HCT116 (cell line): ENCODE measurements around the gene SBSN. TPM values are rescaled to one million over a fixed set of nuclear protein-coding genes. Genes with fewer than 3 reads are reported as not detected.

Source experiments
- ATAC-seq: fragments of 200-7000 bp; cut with Tn5 transposase; 2 replicates; pipeline ENCODE4 v1.9.1; 2020; ENCODE audit warnings: mild to moderate bottlenecking, moderate library complexity
- BruUV-seq: library from RNA; stranded (reverse); fragments of 400-500 nt; replicated peaks from 2 replicates; lab custom pipeline; 2021; lab: Mats Ljungman, UMichigan
- CTCF ChIA-PET: fragments of 300-600 bp; sonication (Branson Sonifier 250); formaldehyde crosslinking; loops from one replicate; lab custom pipeline; 2021; ENCODE audit warnings: antibody characterized with exemption; lab: Charles Lee
- POLR2A ChIA-PET: fragments of 300-600, 350-600 bp; sonication (Branson Sonifier 250); formaldehyde crosslinking; loops from one replicate; lab custom pipeline; 2021; ENCODE audit warnings: antibody characterized with exemption; lab: Charles Lee
- RAD21 ChIA-PET, 2 experiments: fragments of 300-600 bp; sonication (Branson Sonifier 250); formaldehyde crosslinking; loops; one replicate each; lab custom pipeline; 2023; ENCODE audit warnings: low total read pairs in 2 of 2; ENCODE audit not compliant: uncharacterized antibody in 2 of 2, unreplicated experiment in 2 of 2, low non-redundant PET in 1 of 2; lab: Charles Lee
- DNase-seq: peaks from one replicate; pipeline ENCODE4 v3.0.0-alpha.2; 2010; ENCODE audit warnings: low read depth, low spot score
- H2AFZ ChIP-seq: fragments of 200-600 bp; shearing (Covaris generic), sonication (generic); 2 replicates; pipeline ENCODE4 v1.6.1; 2017; ENCODE audit warnings: low read depth, mixed run types, mixed read lengths, antibody characterized with exemption, low read length; ENCODE audit not compliant: poor library complexity, severe bottlenecking
- H3K27ac ChIP-seq: 2 replicates; pipeline ENCODE4 v1.5.1; 2012; ENCODE audit warnings: low read depth, low read length
- H3K27me3 ChIP-seq: fragments of 200-600 bp; sonication (generic); 2 replicates; pipeline ENCODE4 v1.6.1; 2016; ENCODE audit warnings: mixed run types, low read length, mixed read lengths; ENCODE audit not compliant: insufficient read depth
- H3K36me3 ChIP-seq, 2 experiments: fragments of 200-500 bp in 1 of 2; fragments of 200-600 bp in 1 of 2; sonication (Bioruptor generic) in 1 of 2; sonication (generic) in 1 of 2; 2 replicates each; pipeline versions ENCODE4 v1.5.1 to v1.6.1; 2014 to 2016; ENCODE audit warnings: low read length in 2 of 2, inconsistent platforms in 1 of 2, mixed read lengths in 1 of 2, mixed run types in 1 of 2; ENCODE audit not compliant: insufficient read depth in 2 of 2, control insufficient read depth in 1 of 2
- H3K4me1 ChIP-seq, 2 experiments: fragments of 200-600 bp in 1 of 2; sonication (generic) in 1 of 2; 2 replicates each; pipeline versions ENCODE4 v1.5.1 to v1.6.1; 2012 to 2017; ENCODE audit warnings: low read length in 2 of 2, inconsistent platforms in 1 of 2, mild to moderate bottlenecking in 1 of 2, mixed read lengths in 1 of 2, mixed run types in 1 of 2, moderate library complexity in 1 of 2; ENCODE audit not compliant: insufficient read depth in 2 of 2, control insufficient read depth in 1 of 2
- H3K4me2 ChIP-seq: fragments of 200-600 bp; sonication (generic); 2 replicates; pipeline ENCODE4 v1.6.1; 2017; ENCODE audit warnings: mixed run types, low read length, mixed read lengths
- H3K4me3 ChIP-seq, 2 experiments: fragments of 200-600 bp in 1 of 2; sonication (generic) in 1 of 2; replicated peaks in 1 of 2; 2 replicates each; pipeline ENCODE4 v1.5.1; 2011 to 2016; ENCODE audit warnings: low read length in 2 of 2, control low read depth in 1 of 2, low read depth in 1 of 2, mild to moderate bottlenecking in 1 of 2, mixed read lengths in 1 of 2, mixed run types in 1 of 2
- H3K79me2 ChIP-seq: fragments of 200-600 bp; sonication (generic); 2 replicates; pipeline ENCODE4 v1.6.1; 2017; ENCODE audit warnings: mild to moderate bottlenecking, mixed run types, low read length, moderate library complexity, mixed read lengths; ENCODE audit not compliant: insufficient read depth
- H3K9ac ChIP-seq: fragments of 200-600 bp; sonication (generic); 2 replicates; pipeline ENCODE4 v1.6.1; 2016; ENCODE audit warnings: low read length, mixed read lengths
- H3K9me2 ChIP-seq: fragments of 200-600 bp; sonication (generic), shearing (Covaris generic); 2 replicates; pipeline ENCODE4 v1.6.1; 2017; ENCODE audit warnings: mixed run types, mild to moderate bottlenecking, moderate library complexity; ENCODE audit not compliant: insufficient read depth
- H3K9me3 ChIP-seq, 2 experiments: fragments of 200-500 bp in 1 of 2; fragments of 200-600 bp in 1 of 2; sonication (Bioruptor generic) in 1 of 2; sonication (generic) in 1 of 2; 2 replicates each; pipeline ENCODE4 v1.6.1; 2014 to 2017; ENCODE audit warnings: low read length in 2 of 2, mixed read lengths in 2 of 2, inconsistent platforms in 1 of 2, low read depth in 1 of 2, mild to moderate bottlenecking in 1 of 2, mixed run types in 1 of 2, moderate library complexity in 1 of 2; ENCODE audit not compliant: control insufficient read depth in 1 of 2, insufficient read depth in 1 of 2
- H4K20me1 ChIP-seq: fragments of 200-600 bp; sonication (generic), shearing (Covaris generic); 2 replicates; pipeline ENCODE4 v1.6.1; 2017; ENCODE audit warnings: mixed run types, mild to moderate bottlenecking, moderate library complexity; ENCODE audit not compliant: insufficient read depth
- CBX3 ChIP-seq: IDR thresholded peaks from 2 replicates; pipeline ENCODE4 v1.6.1; 2012; ENCODE audit warnings: low read depth
- CEBPB ChIP-seq: IDR thresholded peaks from 2 replicates; pipeline ENCODE4 v1.6.1; 2012; ENCODE audit warnings: low read depth
- EGR1 ChIP-seq: IDR thresholded peaks from 2 replicates; pipeline ENCODE4 v1.6.1; 2012; ENCODE audit warnings: low read depth
- EZH2 ChIP-seq: fragments of 200-600 bp; sonication (generic); IDR thresholded peaks from 2 replicates; pipeline ENCODE4 v1.6.1; 2017; ENCODE audit warnings: antibody characterized with exemption, mixed run types
- JUND ChIP-seq: IDR thresholded peaks from 2 replicates; pipeline ENCODE4 v1.6.1; 2012
- POLR2AphosphoS5 ChIP-seq: IDR thresholded peaks from 2 replicates; pipeline ENCODE4 v1.6.1; 2011; ENCODE audit warnings: mild to moderate bottlenecking, low read depth, low read length, moderate library complexity
- RAD21 ChIP-seq: IDR thresholded peaks from 2 replicates; pipeline ENCODE4 v1.6.1; 2012; ENCODE audit warnings: low read depth, mild to moderate bottlenecking
- ZBTB33 ChIP-seq: IDR thresholded peaks from 2 replicates; pipeline ENCODE4 v1.6.1; 2011; ENCODE audit warnings: mild to moderate bottlenecking, low read length, moderate library complexity; ENCODE audit not compliant: insufficient replicate concordance; ENCODE audit errors: extremely low read depth
- ZNF274 ChIP-seq: fragments of 200-500 bp; sonication (Bioruptor generic); IDR thresholded peaks from 2 replicates; pipeline ENCODE4 v1.6.1; 2014; ENCODE audit warnings: mild to moderate bottlenecking, low read depth, low read length, inconsistent platforms
- intact Hi-C: fragments of 100-400 bp; cut with micrococcal nuclease; formaldehyde crosslinking; loops from 2 replicates; pipeline ENCODE4 v1.10.0; 2022
- total RNA-seq: library from RNA; stranded (reverse); gene quantifications from one replicate; pipeline ENCODE4 v1.2.1, GENCODE V29; 2021; ENCODE audit not compliant: unreplicated experiment
- TF ChIP-seq, protein P1 (sequence below): IDR thresholded peaks from 2 replicates; pipeline ENCODE4 v1.6.1; 2012; ENCODE audit warnings: low read depth

SBSN gene
- total RNA-seq, 1 experiment from 2014 or later: 0.66 TPM

DNA sequence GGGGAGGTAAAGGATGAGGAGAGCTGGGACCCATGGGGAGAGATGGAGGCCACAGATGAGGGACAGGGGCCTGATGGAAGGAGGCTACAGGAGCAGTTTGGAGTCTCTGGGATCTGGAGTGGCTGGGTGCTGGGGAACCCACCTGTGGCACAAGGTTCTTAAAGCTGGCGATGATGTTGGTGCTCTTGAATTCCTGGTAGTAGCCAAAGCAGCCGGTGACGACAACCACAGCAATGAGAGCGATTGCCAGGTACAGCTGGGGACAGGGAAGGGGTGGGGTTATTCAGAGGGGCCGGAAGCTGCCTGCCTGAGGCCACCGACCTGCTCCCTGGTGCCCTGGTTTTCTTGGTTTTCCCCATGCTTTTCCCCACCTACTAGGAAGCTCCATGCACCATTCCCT, 32.6 kb upstream of the SBSN start (continued):
- TF ChIP-seq ZBTB33: no peak
- TF ChIP-seq JUND: no peak
- TF ChIP-seq, protein P1, sequence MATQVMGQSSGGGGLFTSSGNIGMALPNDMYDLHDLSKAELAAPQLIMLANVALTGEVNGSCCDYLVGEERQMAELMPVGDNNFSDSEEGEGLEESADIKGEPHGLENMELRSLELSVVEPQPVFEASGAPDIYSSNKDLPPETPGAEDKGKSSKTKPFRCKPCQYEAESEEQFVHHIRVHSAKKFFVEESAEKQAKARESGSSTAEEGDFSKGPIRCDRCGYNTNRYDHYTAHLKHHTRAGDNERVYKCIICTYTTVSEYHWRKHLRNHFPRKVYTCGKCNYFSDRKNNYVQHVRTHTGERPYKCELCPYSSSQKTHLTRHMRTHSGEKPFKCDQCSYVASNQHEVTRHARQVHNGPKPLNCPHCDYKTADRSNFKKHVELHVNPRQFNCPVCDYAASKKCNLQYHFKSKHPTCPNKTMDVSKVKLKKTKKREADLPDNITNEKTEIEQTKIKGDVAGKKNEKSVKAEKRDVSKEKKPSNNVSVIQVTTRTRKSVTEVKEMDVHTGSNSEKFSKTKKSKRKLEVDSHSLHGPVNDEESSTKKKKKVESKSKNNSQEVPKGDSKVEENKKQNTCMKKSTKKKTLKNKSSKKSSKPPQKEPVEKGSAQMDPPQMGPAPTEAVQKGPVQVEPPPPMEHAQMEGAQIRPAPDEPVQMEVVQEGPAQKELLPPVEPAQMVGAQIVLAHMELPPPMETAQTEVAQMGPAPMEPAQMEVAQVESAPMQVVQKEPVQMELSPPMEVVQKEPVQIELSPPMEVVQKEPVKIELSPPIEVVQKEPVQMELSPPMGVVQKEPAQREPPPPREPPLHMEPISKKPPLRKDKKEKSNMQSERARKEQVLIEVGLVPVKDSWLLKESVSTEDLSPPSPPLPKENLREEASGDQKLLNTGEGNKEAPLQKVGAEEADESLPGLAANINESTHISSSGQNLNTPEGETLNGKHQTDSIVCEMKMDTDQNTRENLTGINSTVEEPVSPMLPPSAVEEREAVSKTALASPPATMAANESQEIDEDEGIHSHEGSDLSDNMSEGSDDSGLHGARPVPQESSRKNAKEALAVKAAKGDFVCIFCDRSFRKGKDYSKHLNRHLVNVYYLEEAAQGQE: no peak
- no peak for TF ChIP-seq RAD21

GRCh38 chr19:35560271-35560670, 32.2 kb upstream of the SBSN start:
- H3K36me3 ChIP-seq: no peaks in the 10 kb centered on the region
- H3K27ac ChIP-seq: no peak overlapping the region
- H3K4me3 ChIP-seq: no peak overlapping the region
- ATAC-seq: no peak
- no peaks in the 10 kb centered on the region for H3K27me3 ChIP-seq
- ChIA-PET CTCF (no interaction called here), RAD21 (no interaction called here), POLR2A (no interaction called here)
- no TSS peak for BruUV-seq
- H3K9me3 ChIP-seq: no peaks in the 10 kb centered on the region
- no peak for DNase-seq
- H3K4me2 ChIP-seq: no peak overlapping the region
- H3K9ac ChIP-seq: no peak overlapping the region
- intact Hi-C loops: no loop called here
- no peak for TF ChIP-seq POLR2AphosphoS5
- TF ChIP-seq CEBPB: no peak
- no peak for TF ChIP-seq EZH2
- TF ChIP-seq CBX3: no peak
- TF ChIP-seq EGR1: no peak
- TF ChIP-seq ZNF274: no peak
- peaks cover 0 to 12% of the 10 kb centered on the region in 2 experiments; a peak in 2 of 4 replicates for H3K4me1 ChIP-seq
- no peaks in the 10 kb centered on the region for H3K9me2 ChIP-seq
- H3K79me2 ChIP-seq: no peaks in the 10 kb centered on the region
- no peak overlapping the region for H2AFZ ChIP-seq
- H4K20me1 ChIP-seq: no peaks in the 10 kb centered on the region
